ENCODE measurements around the gene MYH1.

GRCh38 chr17:10557422-10557821, 39.1 kb upstream of the MYH1 start:
- TF ChIP-seq CEBPB (IDR thresholded peaks at IDR 0.05; ENCODE audit: low read depth, low read length) (no peak), CTCF (IDR thresholded peaks at IDR 0.05; ENCODE audit: control extremely low read depth in 1 of 3, insufficient read depth in 1 of 3, low read depth in 1 of 3, low read length in 3 of 3) (no peak), USF2 (IDR thresholded peaks at IDR 0.05; ENCODE audit: low read length) (no peak), SP1 (IDR thresholded peaks at IDR 0.05; ENCODE audit: low read depth, low read length) (no peak), CREB1 (IDR thresholded peaks at IDR 0.05) (no peak), SP4 (IDR thresholded peaks at IDR 0.05; ENCODE audit: low read length) (no peak), RAD21 (IDR thresholded peaks at IDR 0.05 in 1 of 2, conservative IDR thresholded peaks at IDR 0.05 in 1 of 2; ENCODE audit: low read depth in 2 of 2, low read length in 2 of 2) (no peak), BRCA1 (IDR thresholded peaks at IDR 0.05; ENCODE audit: low read depth, low read length) (no peak), TBP (IDR thresholded peaks at IDR 0.05; ENCODE audit: low read depth, low read length) (no peak), RNF2 (IDR thresholded peaks at IDR 0.05; ENCODE audit: borderline replicate concordance, low read depth, low read length, missing control alignments, poor library complexity, severe bottlenecking) (no peak), CHD2 (IDR thresholded peaks at IDR 0.05; ENCODE audit: low read length) (no peak), TAF1 (IDR thresholded peaks at IDR 0.05; ENCODE audit: low read depth, low read length) (no peak), POLR2AphosphoS5 (IDR thresholded peaks at IDR 0.05; ENCODE audit: low read depth, low read length) (no peak)

Measured in H1 (cell line).